ENCODE data around the gene PCDH19.
A peak's percentile ranks its signal among the peaks of the same experiment; 100 is the strongest.
"Not testable (repeated sequence)": the region's sequence is repeated elsewhere in the genome, so short reads cannot be mapped to it uniquely, and the experiment has no call there.

The PCDH19 gene

DNA sequence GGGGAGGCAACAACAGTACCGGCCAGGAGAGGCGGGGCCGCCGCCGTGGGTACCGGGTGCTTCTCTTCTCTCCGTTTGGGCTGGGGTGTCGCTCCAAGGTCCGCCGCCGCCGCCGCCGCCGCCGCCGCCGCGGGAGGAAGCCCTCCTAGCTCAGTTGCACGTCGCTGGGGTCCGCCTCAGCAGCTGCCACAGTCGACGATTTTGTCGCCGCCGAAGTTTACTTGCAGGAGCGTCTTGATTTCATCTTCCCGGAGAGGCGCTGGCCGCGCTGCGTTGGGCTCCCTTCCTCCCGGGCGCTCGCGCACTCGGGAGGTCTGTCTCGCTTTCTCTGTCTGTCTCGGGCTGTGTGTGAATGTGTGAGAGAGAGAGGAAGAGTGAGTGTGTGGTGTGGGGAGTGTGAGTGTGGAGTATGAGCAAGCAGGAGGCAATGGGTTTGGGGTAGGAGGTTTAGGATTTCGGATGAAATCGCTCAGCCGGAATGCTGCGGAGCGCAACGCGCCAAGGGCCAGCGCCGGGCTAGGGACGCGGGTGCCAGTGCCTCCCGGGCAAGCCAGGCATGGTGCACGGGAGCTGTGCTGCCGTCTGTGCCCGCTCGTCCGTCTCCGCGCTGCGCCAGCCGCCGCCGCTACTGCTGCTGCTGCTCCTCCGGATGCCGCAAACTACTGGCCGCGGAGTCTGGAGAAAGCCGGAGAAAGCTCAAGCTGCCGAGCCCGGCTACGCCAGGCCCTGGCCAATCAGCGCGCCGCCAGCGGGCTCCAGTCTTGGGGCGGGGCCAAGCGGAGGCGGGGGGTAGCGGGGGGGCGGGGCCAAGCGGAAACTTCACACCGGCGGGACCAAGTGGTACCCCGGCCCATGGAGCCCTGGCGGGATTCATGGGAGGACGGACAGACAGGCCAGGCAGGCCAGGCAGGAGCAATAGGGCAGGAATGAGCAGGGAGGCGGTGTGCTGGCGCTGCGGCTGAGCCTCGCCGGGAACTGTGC lies at the start of gene PCDH19:
PCDH19 (minus strand) TSS at position 664 of the 981 bp plus-strand sequence. CDS start 1,676 bp downstream, outside the sequence.
- DNase-seq = peak in 50 of 56 donors; percentile 0 to 68 (median 35)

- peak in 1 of 56 donors; percentile 2 for DNase-seq
Observed at GRCh38 chrX:100449696-100450608, 39.9 kb upstream of the PCDH19 start.

DNA sequence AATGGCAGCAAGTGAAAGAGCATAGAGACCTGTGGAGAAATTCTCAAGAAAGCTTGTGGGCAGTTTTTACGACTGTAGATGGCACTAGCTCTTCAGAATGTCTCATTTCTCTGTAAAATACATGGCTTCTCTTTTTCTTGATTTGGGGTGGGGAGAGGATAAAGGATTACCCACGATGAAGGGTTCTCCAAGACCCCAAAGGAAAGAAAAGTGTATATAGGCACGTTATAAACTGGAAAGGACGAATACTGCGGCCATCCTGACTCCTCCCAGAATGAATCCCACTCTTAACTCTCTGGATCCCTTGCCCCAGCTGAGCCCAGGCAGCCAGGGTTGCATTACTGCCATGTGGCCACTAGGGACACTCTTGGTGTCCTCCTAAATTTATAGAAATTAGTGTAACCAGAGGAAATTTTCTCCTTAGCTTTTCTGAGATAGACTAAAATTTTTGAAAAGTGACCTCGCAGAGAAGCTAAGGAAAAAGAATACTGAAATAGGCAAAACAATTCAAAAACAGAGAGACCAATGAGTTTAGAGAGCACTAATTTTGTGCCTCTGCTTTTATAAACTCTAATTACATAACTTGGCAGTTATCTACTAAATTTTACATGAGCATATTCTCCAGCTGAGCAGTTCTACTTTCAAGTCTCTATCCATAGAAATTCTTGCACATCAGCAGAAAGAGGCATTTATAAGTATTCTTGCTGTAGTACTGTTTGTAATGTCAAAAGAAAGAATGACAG lies 37.8 kb upstream of the PCDH19 start:
- peak in 19 of 56 donors; percentile 0 to 35 (median 4) for DNase-seq

DNA sequence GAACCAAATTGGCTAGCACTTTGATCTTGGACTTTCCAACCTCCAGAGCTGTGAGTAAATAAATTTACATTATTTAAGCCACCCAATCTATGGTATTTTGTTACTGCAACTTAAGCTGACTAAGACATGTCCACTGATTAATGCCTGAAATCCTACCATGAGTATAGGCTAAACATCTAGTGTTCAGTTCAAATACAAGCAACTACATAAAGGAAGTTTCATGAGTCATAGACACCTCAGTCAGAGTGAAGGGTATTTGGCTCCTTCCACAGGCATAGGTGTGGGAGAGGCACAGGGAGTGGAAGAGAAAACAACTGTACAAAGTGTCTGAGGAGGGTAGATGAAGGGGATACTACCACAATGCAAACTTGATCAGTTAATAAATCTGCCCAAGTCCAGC lies 35.5 kb upstream of the PCDH19 start:
- DNase-seq = no peak

DNA sequence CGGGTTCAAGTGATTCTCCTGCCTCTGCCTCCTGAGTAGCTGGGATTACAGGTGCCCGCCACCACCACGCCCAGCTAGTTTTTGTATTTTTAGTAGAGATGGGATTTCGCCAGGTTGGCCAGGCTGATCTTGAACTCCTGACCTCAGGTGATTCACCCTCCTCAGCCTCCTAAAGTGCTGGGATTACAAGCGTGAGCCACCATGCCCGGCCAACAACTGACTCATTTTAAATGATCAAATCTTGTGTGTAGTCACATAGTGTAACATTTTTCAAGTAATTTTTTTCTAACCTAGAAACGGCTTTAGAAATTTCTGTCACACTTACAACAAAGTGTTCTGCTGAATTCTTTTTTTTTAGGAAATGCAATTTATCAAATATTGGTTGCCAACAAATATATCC lies 31.2 kb upstream of the PCDH19 start:
- DNase-seq = not testable (repeated sequence)

DNA sequence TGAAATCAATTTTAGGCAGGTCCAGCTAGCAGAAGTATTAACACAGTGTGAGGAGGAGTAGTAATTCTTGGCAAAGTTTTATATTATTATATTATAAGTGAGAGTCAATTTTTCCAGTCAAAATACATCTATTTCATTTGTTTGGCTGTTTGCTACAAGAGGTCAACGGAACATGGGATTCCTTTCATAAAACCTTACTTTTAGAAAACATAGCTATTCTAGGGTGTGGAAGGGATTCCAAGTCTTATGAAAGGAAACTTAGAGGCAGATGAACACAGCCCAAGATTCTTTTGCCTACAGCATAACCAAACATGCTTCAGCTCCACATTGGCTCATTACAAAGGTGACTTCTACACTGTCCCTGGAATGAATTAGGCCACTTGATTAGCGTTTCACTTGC lies 29.9 kb upstream of the PCDH19 start:
- DNase-seq = no peak

GRCh38 chrX:100435726-100436125 lies 25.7 kb upstream of the PCDH19 start:
- no peak for DNase-seq

DNA sequence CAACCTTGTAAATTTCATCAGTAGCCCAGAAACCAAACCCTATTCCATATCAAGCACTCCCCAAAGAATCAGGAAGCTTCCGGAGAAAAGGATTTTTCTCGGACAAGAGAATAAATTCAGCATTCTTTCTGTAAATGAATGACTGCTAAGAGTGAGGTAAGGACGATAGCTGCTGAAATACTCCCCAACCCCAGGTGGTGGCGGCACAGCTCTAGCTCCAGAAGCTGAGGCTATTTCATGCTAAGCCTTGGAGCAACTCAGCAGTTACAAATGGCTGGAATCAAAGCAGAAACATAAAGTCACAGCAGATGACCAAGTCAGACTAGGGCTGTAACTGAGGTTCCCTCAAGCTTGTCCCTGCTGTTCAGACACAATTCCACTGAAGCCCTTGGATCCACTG lies 13.9 kb upstream of the PCDH19 start:
- DNase-seq = no peak

- no peak for DNase-seq
Observed at GRCh38 chrX:100418556-100418955, 8.5 kb upstream of the PCDH19 start.

DNA sequence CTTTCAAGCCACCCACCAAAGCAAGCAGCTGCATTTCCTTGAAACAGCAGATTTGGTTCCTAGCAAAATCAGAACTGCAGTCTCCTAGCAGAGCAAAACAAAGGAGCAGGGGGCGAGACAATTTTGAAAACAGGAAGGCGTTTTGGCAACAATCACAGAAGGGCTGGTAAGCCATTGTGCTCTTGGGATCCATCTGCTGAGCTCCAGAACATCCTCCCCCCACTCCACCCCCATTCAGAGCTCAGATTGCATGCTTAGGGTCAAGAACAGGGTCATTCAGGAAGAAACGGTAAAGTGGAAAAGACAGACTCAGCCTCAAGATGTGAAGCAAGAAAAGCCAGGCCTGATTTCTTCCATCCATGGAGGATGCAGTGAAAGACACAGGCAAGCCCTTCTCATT lies 7.6 kb upstream of the PCDH19 start:
- no peak for DNase-seq

GRCh38 chrX:100413229-100413628 lies 3.2 kb upstream of the PCDH19 start:
- peak in 20 of 56 donors; percentile 0 to 41 (median 7) for DNase-seq

- no peak for DNase-seq
Observed at GRCh38 chrX:100411802-100412715, 2.0 kb upstream of the PCDH19 start.

- peak in 9 of 56 donors; percentile 1 to 48 (median 13) for DNase-seq
Observed at GRCh38 chrX:100410901-100411801, 1.1 kb upstream of the PCDH19 start.

DNA sequence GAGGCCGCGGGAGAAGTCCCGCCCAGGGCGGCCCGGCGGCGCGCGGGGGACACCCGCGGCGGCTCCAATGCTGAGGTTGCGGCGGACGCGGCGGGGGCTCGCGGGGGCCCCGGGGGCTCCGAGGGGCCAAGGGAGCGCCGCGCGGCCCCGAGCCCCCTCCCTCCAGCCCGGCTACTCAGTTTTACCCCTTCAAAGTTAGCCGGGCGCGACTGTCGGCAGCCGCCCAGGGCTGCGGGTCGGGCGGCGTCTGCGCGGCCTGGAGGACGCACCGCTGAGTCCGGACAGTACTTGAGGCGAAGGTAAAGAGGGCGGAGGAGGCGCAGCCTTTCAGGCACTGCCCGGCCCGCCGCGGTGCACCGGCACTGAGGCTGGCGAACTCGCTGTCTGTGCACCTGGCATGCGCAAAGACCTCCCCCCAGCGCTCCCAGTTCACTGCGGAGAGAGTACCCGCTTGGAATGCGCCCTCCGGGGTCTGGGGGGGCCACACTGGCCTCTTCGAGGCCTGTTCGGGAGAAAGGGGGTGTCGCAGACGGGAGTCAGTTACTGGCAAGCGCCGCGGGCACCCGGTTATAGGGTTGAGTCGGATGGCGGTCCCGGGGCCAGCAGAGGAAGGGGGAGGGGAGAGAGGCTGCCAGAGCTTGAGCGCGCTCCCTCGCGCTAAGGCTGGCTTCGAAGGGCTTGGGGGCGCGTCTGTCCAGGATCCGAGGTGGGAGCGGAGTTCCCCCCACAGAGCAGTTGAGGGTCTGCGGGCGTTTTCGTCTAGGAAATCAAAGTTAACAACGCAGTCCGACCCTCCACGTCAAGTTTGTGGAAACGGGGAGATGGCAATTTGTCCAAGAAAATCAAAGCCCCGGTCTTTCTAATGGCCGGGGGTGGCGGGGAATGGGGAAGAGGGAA lies 1.1 kb downstream of the PCDH19 start:
- DNase-seq = peak in 4 of 56 donors; percentile 0 to 18 (median 5)

GRCh38 chrX:100407784-100408712 lies 2.0 kb downstream of the PCDH19 start:
- DNase-seq = no peak

- DNase-seq = no peak
Observed at GRCh38 chrX:100407147-100407783, 2.8 kb downstream of the PCDH19 start.
